Measurements from ENCODE around the gene MOB3A. TPM values are rescaled to one million over a fixed set of nuclear protein-coding genes. Genes with fewer than 3 reads are reported as not detected.

Gene MOB3A
- total and polyA plus RNA-seq, 2 of the 8 experiments (the other 6 are each of a cell fraction or from before 2014, with no cell fraction given): 9.2 to 9.6 TPM

DNA sequence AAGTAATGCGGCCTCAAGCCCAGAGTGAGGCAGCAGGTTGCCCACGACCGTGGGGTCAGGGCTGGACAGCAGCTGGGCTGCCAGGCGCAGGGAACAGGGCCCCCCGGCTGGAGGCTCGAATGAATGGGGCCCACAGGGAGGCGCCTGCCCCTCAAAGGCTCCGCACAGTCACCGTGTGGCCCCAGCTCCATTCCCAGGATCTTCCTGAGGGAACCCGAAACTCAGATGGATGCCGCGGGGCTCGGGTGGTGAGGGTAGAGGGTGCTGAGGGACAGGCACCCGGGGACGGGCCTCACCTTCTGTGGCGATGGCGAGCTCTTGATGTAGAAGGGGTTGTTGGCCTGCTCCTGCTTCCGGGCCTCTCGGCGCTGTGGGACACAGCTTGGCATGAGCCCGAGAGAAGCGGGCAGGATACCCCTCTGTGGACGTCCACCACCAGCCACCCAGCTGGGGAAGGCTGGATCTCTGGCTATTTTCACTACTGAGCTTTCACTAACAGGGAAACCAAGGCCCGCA, 19.8 kb upstream of the MOB3A start:
- no peak overlapping the region for H3K14ac ChIP-seq (ENCODE audit: insufficient read length)
- TF ChIP-seq RFX5 (IDR thresholded peaks at IDR 0.05; ENCODE audit: borderline replicate concordance, low read depth, low read length) (no peak), CTBP2 (IDR thresholded peaks at IDR 0.05; ENCODE audit: borderline replicate concordance, insufficient read depth, insufficient read length, low read length) (no peak)

More for the DNA sequence above, 19.8 kb upstream of the MOB3A start:
- H3K23me2 ChIP-seq (ENCODE audit: low read depth, low read length): no peaks in the 10 kb centered on the region
- H3K27ac ChIP-seq (ENCODE audit: low read depth, low read length): no peak overlapping the region
- ChIA-PET CTCF (ENCODE audit: partially characterized antibody) (interaction anchor here (0.8 to 0.9 kb wide), 3 partner anchors 19 to 254 kb away, joined by 3 read pairs; no protein-coding TSS in a partner anchor), POLR2A (ENCODE audit: partially characterized antibody) (interaction anchor here (0.8 to 1.1 kb wide), 2 partner anchors 10 to 13 kb away, joined by 3 read pairs; no protein-coding TSS in a partner anchor)
- no peaks in the 10 kb centered on the region for H3K27me3 ChIP-seq (replicated peaks in 1 of 4; ENCODE audit: control insufficient read depth in 3 of 4, extremely low read depth in 1 of 4, insufficient read depth in 3 of 4, low read length in 3 of 4)
- no peaks in the 10 kb centered on the region for H3K9me3 ChIP-seq (ENCODE audit: insufficient read depth in 2 of 2, low read depth in 1 of 2, low read length in 1 of 2)
- H2BK5ac ChIP-seq (ENCODE audit: low read depth, low read length): no peak overlapping the region
- no peak overlapping the region for H3K4me3 ChIP-seq (ENCODE audit: extremely low read depth in 1 of 4, insufficient read depth in 2 of 4, low read depth in 3 of 4, low read length in 4 of 4)
- no peak overlapping the region for H3K4ac ChIP-seq (replicated peaks; ENCODE audit: insufficient read length, low read depth, low read length)
- H4K5ac ChIP-seq (ENCODE audit: insufficient read length, low read depth, low read length): no peak overlapping the region
- H2BK120ac ChIP-seq (replicated peaks; ENCODE audit: low read depth, low read length): no peak overlapping the region
- no peak overlapping the region for H3K56ac ChIP-seq (replicated peaks; ENCODE audit: insufficient read length, low read depth, low read length)
- H3K36me3 ChIP-seq (ENCODE audit: control insufficient read depth in 2 of 4, insufficient read depth in 4 of 4, low read length in 3 of 4): peaks cover 60 to 93% (median 85%) of the 10 kb centered on the region in 4 experiments
- H4K8ac ChIP-seq (ENCODE audit: extremely low read depth, insufficient read depth, low read length): no peak overlapping the region
- H2BK20ac ChIP-seq (ENCODE audit: low read length): no peak overlapping the region
- no peaks in the 10 kb centered on the region for H3K4me1 ChIP-seq (replicated peaks in 1 of 4; ENCODE audit: control insufficient read depth in 3 of 4, insufficient read depth in 4 of 4, low read length in 3 of 4)
- H2AK5ac ChIP-seq (ENCODE audit: low read depth, low read length): no peak overlapping the region
- H4K20me1 ChIP-seq (replicated peaks in 1 of 2; ENCODE audit: control insufficient read depth in 1 of 2, insufficient read depth in 2 of 2, low read length in 2 of 2): peaks cover 12 to 30% of the 10 kb centered on the region in 2 experiments
- H3K9ac ChIP-seq (replicated peaks in 1 of 4; ENCODE audit: extremely low read depth in 1 of 4, low read depth in 3 of 4, low read length in 3 of 4): no peak overlapping the region
- FAIRE-seq (no peak), DNase-seq (ENCODE audit: low read depth in 1 of 2, low spot score in 2 of 2) (no peak)
- no peak overlapping the region for H2BK15ac ChIP-seq (ENCODE audit: low read length)
- H3K79me2 ChIP-seq (ENCODE audit: control insufficient read depth in 1 of 2, insufficient read depth in 2 of 2, low read length in 2 of 2): no peaks in the 10 kb centered on the region
- H3K4me2 ChIP-seq (ENCODE audit: insufficient read depth in 1 of 2, low read depth in 2 of 2, low read length in 2 of 2): no peak overlapping the region
- no peak overlapping the region for H3K23ac ChIP-seq (ENCODE audit: insufficient read length)
- H2BK12ac ChIP-seq (ENCODE audit: low read depth, low read length): no peak overlapping the region
- WGBS, 2 experiments (ENCODE audit: extremely low coverage in 1 of 2, insufficient coverage in 1 of 2, insufficient read length in 1 of 2, insufficient replicate concordance in 2 of 2, low coverage in 1 of 2, low lambda C conversion rate in 2 of 2, missing lambda C conversion rate in 1 of 2): 95% methylated on average over 22 of the region's 24 CpGs; no CpG with 5 or more reads in 1 of the 2 experiments
- peaks cover under 1% of the 10 kb centered on the region for H3K79me1 ChIP-seq (ENCODE audit: low read depth, low read length)
- no peak overlapping the region for H3K18ac ChIP-seq (ENCODE audit: extremely low read depth, low read length)
- no peak overlapping the region for H2AFZ ChIP-seq (ENCODE audit: low read length)
- no peak overlapping the region for H4K91ac ChIP-seq (replicated peaks; ENCODE audit: insufficient read length, low read length)

Data from H1 (cell line).